DOHH2 (cell line): ENCODE results near the gene RFPL3.

Experiments
- EZH2phosphoT487 ChIP-seq: fragments of 200-600 bp; sonication (generic); IDR thresholded peaks from 2 replicates; pipeline ENCODE4 v1.6.1; 2017; ENCODE audit warnings: borderline replicate concordance, mild to moderate bottlenecking, antibody characterized with exemption, low read length, moderate library complexity, mixed read lengths
- TF ChIP-seq, protein P1 (sequence below): fragments of 200-600 bp; sonication (generic); IDR thresholded peaks from one replicate; pipeline ENCODE4 v1.5.1; 2014; ENCODE audit warnings: antibody characterized with exemption, mild to moderate bottlenecking, low read depth, low read length; ENCODE audit not compliant: poor library complexity, severe bottlenecking

DNA sequence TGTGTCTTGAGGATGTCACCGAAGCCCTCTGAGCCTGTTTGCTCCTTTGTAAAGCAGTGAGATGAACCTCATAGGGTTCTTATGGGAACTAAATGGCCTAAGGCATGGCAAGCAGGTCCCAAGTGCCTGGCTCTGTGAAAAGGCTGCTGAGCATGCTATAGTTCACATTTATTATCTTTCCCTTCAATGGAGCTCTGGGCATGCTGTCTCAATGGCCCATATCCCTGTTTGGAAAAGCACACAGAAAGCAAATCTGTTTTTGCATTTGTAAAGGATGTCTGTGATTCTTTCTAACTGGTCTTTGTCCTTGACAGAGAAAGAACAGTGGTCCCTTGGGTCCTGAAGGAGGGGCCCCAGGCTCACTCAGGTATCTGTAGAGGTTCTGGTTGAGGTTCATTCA is 28.0 kb downstream of the RFPL3 start:
- TF ChIP-seq, protein P1, sequence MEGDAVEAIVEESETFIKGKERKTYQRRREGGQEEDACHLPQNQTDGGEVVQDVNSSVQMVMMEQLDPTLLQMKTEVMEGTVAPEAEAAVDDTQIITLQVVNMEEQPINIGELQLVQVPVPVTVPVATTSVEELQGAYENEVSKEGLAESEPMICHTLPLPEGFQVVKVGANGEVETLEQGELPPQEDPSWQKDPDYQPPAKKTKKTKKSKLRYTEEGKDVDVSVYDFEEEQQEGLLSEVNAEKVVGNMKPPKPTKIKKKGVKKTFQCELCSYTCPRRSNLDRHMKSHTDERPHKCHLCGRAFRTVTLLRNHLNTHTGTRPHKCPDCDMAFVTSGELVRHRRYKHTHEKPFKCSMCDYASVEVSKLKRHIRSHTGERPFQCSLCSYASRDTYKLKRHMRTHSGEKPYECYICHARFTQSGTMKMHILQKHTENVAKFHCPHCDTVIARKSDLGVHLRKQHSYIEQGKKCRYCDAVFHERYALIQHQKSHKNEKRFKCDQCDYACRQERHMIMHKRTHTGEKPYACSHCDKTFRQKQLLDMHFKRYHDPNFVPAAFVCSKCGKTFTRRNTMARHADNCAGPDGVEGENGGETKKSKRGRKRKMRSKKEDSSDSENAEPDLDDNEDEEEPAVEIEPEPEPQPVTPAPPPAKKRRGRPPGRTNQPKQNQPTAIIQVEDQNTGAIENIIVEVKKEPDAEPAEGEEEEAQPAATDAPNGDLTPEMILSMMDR: no peak
- no peak for TF ChIP-seq EZH2phosphoT487
